ENCODE results near the gene WNT3.

DNA sequence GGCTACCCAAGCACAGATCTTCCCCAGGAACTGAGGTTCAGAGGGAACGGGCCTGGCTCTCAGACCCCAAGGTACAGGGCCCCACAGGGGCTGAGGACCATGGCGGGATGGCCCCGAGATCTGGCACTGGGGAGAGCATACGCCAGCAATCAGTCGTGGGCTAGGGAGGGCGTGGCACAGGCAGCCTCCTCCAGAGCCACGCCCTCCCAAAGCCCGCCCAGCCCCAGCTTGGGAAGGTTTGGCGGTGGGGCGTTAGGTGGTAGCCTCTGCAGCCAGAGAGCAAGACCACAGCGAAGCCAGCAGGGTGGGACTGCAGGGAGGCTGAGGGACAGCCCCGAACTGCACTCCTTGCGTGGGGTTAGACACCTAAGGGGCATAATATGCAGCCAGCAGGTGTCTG lies 44.5 kb upstream of the WNT3 start:
- TF ChIP-seq, protein P1, sequence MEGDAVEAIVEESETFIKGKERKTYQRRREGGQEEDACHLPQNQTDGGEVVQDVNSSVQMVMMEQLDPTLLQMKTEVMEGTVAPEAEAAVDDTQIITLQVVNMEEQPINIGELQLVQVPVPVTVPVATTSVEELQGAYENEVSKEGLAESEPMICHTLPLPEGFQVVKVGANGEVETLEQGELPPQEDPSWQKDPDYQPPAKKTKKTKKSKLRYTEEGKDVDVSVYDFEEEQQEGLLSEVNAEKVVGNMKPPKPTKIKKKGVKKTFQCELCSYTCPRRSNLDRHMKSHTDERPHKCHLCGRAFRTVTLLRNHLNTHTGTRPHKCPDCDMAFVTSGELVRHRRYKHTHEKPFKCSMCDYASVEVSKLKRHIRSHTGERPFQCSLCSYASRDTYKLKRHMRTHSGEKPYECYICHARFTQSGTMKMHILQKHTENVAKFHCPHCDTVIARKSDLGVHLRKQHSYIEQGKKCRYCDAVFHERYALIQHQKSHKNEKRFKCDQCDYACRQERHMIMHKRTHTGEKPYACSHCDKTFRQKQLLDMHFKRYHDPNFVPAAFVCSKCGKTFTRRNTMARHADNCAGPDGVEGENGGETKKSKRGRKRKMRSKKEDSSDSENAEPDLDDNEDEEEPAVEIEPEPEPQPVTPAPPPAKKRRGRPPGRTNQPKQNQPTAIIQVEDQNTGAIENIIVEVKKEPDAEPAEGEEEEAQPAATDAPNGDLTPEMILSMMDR (conservative IDR thresholded peaks at IDR 0.05 in 1 of 2, IDR thresholded peaks at IDR 0.05 in 1 of 2; ENCODE audit: extremely low read depth in 1 of 2, insufficient read depth in 1 of 2, low read depth in 1 of 2, low read length in 2 of 2) = no peak
- TF ChIP-seq EZH2 (IDR thresholded peaks at IDR 0.05; ENCODE audit: borderline replicate concordance, low read length) = no peak

All from mammary epithelial cell (primary cell).